ENCODE results near the gene TMEM266.

Gene TMEM266

DNA sequence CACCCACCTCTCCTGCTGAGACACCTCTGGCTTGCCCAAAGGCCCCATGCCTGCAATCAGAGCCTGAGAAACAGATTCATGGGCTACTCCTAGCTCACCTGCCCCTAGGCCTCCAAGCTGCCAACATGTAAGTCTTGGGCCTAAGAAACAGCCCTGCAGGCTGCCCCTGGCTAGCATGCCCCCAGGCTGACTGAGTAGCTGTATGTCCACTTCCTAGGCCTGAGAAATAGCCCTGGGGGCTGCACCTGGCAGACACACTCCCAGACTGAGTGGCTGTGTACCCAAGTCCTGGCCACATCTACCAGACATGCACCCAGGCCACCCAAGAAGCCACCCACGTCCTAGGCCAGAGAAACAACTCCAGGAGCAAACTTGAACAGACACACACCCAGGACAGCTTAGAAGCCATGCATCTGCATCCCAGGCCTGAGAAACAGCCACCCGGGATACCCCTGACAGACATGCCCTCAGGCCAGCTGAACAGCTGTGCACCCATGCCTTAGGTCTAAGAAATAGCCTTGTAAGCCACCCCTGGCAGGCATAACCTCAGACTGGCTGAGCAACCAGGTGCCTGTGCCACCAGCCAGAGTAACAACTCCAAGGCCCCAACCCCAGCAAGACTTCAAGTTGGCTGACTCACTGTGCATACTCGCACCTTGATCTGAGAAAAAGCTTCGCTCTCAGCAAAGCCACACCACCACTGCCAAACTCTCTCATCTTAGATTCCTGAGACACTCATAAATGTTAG is 35.6 kb upstream of the TMEM266 start:
- ATAC-seq: no peak
- TF ChIP-seq RARB (CRISPR knock-in tag; IDR thresholded peaks at IDR 0.05) (no peak), SNAI2 (CRISPR knock-in tag; IDR thresholded peaks at IDR 0.05) (no peak), ZNF8 (CRISPR knock-in tag; IDR thresholded peaks at IDR 0.05) (no peak), ISL1 (CRISPR knock-in tag; IDR thresholded peaks at IDR 0.05) (no peak), GLIS3 (CRISPR knock-in tag; IDR thresholded peaks at IDR 0.05) (no peak), ZFP3 (CRISPR knock-in tag; IDR thresholded peaks at IDR 0.05) (no peak), BACH2 (CRISPR knock-in tag; IDR thresholded peaks at IDR 0.05; ENCODE audit: borderline replicate concordance) (no peak), ZNF70 (CRISPR knock-in tag; IDR thresholded peaks at IDR 0.05) (no peak), PPARA (CRISPR knock-in tag; IDR thresholded peaks at IDR 0.05; ENCODE audit: borderline replicate concordance) (no peak), ZNF565 (CRISPR knock-in tag; conservative IDR thresholded peaks at IDR 0.05; ENCODE audit: low read depth) (no peak), TCF4 (CRISPR knock-in tag; IDR thresholded peaks at IDR 0.05; ENCODE audit: borderline replicate concordance) (no peak), CSDC2 (CRISPR knock-in tag; IDR thresholded peaks at IDR 0.05) (no peak), ARNTL (CRISPR knock-in tag; IDR thresholded peaks at IDR 0.05; ENCODE audit: borderline replicate concordance, low read depth) (no peak), ZFP30 (CRISPR knock-in tag; IDR thresholded peaks at IDR 0.05) (no peak)
- TF ChIP-seq, protein P1, sequence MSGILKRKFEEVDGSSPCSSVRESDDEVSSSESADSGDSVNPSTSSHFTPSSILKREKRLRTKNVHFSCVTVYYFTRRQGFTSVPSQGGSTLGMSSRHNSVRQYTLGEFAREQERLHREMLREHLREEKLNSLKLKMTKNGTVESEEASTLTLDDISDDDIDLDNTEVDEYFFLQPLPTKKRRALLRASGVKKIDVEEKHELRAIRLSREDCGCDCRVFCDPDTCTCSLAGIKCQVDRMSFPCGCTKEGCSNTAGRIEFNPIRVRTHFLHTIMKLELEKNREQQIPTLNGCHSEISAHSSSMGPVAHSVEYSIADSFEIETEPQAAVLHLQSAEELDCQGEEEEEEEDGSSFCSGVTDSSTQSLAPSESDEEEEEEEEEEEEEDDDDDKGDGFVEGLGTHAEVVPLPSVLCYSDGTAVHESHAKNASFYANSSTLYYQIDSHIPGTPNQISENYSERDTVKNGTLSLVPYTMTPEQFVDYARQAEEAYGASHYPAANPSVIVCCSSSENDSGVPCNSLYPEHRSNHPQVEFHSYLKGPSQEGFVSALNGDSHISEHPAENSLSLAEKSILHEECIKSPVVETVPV (CRISPR knock-in tag; IDR thresholded peaks at IDR 0.05): no peak
- TF ChIP-seq, protein P2, sequence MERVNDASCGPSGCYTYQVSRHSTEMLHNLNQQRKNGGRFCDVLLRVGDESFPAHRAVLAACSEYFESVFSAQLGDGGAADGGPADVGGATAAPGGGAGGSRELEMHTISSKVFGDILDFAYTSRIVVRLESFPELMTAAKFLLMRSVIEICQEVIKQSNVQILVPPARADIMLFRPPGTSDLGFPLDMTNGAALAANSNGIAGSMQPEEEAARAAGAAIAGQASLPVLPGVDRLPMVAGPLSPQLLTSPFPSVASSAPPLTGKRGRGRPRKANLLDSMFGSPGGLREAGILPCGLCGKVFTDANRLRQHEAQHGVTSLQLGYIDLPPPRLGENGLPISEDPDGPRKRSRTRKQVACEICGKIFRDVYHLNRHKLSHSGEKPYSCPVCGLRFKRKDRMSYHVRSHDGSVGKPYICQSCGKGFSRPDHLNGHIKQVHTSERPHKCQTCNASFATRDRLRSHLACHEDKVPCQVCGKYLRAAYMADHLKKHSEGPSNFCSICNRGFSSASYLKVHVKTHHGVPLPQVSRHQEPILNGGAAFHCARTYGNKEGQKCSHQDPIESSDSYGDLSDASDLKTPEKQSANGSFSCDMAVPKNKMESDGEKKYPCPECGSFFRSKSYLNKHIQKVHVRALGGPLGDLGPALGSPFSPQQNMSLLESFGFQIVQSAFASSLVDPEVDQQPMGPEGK (CRISPR knock-in tag; IDR thresholded peaks at IDR 0.05; ENCODE audit: borderline replicate concordance): no peak

DNA sequence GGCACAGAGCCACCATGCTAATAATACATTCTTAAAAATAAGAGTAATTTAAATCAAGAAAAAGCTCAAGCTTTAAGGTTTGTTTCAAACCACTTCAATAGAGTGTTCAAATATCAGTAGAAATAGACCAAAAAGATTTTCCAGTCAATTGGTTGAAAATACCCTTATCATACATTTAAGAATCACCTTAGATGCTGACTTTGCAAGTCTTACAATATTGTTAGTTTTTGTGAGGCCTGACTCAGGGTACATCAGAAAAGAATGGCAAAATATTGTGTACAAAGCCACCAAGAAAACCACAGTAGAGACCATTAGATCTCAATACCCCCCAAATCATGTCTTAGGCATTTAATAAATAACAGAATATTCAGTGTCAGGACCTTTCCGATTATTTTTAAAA is 27.7 kb upstream of the TMEM266 start:
- no peak for ATAC-seq
- no peak for TF ChIP-seq ZNF565 (CRISPR knock-in tag; conservative IDR thresholded peaks at IDR 0.05; ENCODE audit: low read depth)
- TF ChIP-seq, protein P3, sequence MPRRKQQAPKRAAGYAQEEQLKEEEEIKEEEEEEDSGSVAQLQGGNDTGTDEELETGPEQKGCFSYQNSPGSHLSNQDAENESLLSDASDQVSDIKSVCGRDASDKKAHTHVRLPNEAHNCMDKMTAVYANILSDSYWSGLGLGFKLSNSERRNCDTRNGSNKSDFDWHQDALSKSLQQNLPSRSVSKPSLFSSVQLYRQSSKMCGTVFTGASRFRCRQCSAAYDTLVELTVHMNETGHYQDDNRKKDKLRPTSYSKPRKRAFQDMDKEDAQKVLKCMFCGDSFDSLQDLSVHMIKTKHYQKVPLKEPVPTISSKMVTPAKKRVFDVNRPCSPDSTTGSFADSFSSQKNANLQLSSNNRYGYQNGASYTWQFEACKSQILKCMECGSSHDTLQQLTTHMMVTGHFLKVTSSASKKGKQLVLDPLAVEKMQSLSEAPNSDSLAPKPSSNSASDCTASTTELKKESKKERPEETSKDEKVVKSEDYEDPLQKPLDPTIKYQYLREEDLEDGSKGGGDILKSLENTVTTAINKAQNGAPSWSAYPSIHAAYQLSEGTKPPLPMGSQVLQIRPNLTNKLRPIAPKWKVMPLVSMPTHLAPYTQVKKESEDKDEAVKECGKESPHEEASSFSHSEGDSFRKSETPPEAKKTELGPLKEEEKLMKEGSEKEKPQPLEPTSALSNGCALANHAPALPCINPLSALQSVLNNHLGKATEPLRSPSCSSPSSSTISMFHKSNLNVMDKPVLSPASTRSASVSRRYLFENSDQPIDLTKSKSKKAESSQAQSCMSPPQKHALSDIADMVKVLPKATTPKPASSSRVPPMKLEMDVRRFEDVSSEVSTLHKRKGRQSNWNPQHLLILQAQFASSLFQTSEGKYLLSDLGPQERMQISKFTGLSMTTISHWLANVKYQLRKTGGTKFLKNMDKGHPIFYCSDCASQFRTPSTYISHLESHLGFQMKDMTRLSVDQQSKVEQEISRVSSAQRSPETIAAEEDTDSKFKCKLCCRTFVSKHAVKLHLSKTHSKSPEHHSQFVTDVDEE (CRISPR knock-in tag; IDR thresholded peaks at IDR 0.05): no peak
- no peak for TF ChIP-seq TCF4 (CRISPR knock-in tag; IDR thresholded peaks at IDR 0.05; ENCODE audit: borderline replicate concordance)
- TF ChIP-seq, protein P4, sequence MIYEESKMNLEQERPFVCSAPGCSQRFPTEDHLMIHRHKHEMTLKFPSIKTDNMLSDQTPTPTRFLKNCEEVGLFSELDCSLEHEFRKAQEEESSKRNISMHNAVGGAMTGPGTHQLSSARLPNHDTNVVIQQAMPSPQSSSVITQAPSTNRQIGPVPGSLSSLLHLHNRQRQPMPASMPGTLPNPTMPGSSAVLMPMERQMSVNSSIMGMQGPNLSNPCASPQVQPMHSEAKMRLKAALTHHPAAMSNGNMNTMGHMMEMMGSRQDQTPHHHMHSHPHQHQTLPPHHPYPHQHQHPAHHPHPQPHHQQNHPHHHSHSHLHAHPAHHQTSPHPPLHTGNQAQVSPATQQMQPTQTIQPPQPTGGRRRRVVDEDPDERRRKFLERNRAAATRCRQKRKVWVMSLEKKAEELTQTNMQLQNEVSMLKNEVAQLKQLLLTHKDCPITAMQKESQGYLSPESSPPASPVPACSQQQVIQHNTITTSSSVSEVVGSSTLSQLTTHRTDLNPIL (CRISPR knock-in tag; IDR thresholded peaks at IDR 0.05; ENCODE audit: low read depth): no peak
- TF ChIP-seq, protein P1 (CRISPR knock-in tag; IDR thresholded peaks at IDR 0.05): no peak

DNA sequence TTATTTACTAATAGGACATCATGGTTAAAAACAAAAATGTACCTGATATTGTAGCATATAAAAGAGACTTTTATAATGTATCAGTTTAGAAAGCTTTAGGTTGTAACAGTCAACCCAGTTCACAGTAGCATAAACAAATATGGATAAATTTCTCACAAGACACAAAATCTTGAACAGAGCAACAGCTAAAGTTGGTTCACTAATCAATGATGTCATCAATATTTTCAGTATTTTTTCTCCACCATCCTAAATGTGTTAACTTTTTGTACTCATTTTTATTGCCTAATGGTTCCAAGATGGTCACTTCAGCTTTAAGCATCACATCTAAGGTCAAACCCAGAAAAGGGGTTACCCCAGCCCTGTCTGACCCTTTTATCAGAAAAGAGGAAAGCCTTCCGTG is 26.3 kb upstream of the TMEM266 start:
- TF ChIP-seq, protein P2 (CRISPR knock-in tag; IDR thresholded peaks at IDR 0.05; ENCODE audit: borderline replicate concordance): no peak
- TF ChIP-seq ISL1 (CRISPR knock-in tag; IDR thresholded peaks at IDR 0.05) (no peak), GLIS3 (CRISPR knock-in tag; IDR thresholded peaks at IDR 0.05) (no peak)
- TF ChIP-seq, protein P3 (CRISPR knock-in tag; IDR thresholded peaks at IDR 0.05): no peak
- no peak for ATAC-seq
